ENCODE measurements around the gene CYP2A7. TPM values are rescaled to one million over a fixed set of nuclear protein-coding genes. Genes with fewer than 3 reads are reported as not detected.
"Not testable (repeated sequence)": the region's sequence is repeated elsewhere in the genome, so short reads cannot be mapped to it uniquely, and the experiment has no call there.

The CYP2A7 gene
- total RNA-seq, 1 donor from 2014 or later: not detected

DNA sequence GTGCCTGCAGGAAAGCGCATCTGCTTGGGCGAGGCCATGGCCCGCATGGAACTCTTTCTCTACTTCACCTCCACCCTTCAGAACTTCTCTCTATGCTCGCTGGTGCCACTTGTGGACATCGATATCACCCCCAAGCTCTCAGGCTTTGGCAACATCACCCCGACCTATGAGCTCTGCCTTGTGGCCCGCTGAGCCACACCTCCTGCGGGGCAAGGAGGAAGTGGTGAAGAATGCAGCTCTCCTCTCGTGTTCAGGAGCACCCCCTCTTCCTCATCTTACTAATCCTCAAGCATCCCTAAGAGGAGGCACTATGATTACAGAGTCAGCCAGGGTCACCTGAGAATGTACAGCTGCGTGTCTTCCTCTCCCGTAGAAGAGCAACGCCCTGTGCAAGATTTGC, 17.9 kb upstream of the CYP2A7 start:
- intact Hi-C loops (cut with micrococcal nuclease): not testable (repeated sequence)

DNA sequence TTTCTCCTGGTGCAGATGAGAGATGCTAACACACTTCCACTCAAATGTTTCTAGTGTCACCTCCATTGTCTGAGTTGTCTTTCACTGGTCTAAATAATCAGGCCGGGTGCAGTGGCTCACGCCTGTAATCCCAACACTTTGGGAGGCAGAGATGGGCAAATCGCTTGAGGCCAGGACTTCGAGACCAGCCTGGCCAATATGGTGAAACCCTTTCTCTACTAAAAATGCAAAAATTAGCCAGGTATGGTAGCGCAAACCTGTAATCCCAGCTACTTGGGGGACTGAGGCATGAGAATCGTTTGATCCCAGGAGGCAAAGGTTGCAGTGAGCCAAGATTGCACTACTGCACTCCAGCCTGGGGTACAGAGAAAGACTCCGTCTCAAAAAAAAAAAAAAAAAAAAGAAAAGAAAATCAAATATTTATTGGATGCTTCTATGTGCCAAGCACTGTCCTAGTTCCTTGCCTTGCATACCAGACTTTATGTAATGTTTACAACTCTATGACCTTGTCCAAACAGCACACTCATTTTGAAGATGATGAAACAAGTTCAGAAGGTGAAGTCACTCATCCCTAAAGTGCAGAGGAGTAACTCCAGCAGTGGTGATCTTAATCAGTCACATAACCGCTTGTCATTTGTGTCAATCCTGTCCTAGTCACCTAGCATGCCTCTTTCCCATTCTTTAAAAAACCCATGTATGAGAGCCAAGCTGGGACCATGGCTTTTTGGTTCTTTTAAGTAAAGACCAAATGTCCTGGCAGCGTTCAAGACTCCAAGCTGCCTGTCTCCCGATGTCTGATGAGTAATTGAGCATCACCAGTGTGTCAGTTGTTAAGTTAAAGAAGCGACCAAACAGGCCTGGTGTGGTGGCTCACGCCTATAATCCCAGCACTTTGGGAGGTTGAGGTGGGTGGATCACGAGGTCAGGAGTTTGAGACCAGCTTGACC, 15.1 kb upstream of the CYP2A7 start:
- intact Hi-C loops (cut with micrococcal nuclease): not testable (repeated sequence)

DNA sequence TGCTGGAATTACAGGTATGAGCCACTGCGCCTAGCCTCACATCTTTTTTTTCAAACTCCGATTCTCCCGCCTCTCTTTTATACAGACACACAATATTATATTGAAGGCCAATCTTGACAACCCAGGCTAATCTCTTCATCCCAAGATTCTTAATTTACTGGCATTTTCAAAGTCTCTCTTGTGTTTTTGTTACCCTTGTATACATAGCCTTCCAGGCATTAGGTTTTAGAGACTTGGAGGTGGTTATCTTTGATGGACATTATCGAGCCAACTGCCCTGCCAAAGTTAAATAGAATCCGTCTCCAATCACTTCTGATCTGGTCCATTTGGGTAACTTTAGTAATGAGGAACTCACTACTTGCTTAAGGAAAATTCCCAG, 14.4 kb upstream of the CYP2A7 start:
- intact Hi-C loops (cut with micrococcal nuclease): no loop called here

DNA sequence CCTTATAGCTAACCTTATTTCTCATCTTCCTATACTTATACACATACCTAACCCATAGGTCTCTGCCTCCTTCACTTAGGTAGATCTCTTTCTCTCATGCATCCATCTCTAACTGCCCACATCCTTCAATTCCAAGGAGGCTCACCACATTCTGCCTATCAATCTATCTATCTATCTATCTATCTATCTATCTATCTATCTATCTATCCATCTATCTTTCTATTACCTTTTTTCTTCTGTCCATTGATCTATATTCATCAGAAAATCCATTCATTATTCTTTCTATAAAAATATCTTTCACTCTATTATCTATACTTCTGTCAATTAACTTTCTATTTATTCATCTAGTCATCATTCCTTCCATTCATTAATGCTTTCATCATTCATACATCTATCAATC, 11.1 kb upstream of the CYP2A7 start:
- intact Hi-C loops (cut with micrococcal nuclease): no loop called here

DNA sequence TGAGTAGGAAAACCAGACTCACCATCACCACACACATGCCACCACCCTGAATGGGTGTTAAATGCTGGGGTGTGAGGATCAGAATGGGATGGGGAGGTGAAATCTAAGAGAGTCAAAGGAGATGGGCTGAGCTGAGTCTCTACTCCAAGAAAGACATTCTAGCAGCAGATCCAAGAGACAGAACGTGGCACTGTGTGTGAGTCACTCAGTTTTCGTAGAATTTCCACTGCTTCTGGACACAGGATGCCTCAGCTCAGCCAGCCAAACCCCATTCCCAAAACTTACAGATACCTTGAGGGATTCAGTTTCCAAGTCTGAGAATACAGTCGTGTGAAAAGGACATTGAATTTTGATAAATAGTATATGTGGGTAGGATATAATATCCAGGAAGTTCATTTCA, 7.3 kb upstream of the CYP2A7 start:
- intact Hi-C loops (cut with micrococcal nuclease): no loop called here

DNA sequence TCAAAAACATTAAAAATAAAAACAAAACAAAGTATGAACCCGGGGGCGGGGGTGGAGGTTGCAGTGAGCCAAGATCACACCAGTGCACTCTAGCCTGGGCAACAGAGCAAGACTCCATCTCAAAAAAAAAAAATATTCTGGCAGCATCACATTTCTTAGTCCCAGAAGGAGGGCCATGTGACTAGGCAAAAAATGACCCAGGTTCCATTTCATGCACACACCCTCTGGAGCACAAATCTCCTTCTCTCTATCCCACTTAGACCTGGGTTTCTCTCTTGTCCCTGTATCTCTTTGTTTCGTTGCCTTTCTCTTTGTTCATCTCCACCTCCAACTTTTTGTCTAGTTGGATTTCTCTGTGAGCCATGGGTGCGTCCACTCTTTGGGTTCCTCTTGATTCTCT, 6.2 kb upstream of the CYP2A7 start:
- intact Hi-C loops (cut with micrococcal nuclease): no loop called here

DNA sequence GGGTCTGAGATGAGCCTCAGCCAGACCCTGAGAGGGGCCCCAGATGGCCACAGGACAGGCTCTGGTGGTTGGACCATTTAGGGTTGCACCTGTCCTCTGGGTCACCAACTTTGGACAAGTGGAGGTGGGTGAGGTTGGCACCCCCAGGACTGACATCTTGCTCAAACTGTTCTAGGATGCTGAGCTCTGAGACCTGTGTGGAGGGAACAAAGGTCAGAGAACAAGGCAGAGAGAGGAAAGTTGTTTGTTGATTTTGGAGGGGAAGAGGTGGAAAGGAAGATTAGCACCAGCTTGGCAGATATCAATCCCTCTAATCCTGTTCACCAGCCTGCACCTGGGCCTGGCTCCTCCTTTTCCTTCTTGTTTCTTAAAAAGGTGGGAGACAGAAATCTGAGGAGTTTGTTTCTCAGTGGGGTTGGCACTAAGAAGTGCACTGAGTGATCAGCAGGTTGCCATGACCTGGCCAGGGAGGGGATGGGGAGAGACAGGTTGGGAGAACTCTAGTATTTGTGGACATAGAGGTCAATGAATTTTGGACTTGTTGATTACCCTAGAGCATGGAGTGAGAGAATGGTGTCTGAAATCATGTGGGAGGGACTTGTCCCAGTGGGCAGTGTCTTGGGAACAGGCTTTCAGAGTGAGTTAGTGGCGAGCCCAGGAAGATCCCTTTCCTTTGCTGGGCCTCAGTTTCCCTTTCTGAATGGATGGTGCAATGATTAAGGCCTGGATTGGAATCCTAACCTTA, 2.3 kb upstream of the CYP2A7 start:
- intact Hi-C loops (cut with micrococcal nuclease): not testable (repeated sequence)

DNA sequence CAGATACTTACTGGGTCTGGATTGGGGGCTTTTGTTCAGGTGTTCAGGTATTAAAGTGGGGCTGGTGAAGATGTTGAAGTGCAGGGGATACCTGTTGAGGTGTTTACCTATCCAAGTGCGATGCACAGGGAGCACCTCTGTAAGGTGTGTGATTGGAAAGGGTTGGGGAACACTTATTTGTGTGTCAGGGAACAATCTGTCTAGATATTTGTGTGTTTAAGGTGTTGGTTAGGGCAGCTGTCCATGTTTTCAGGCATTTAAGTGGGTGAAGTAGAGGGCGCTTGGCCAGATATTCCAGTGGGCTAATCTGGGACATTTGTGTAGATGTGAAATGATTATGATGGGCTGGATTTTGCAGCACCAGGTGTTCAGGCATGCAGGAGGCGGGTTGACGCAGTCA, 2.7 kb downstream of the CYP2A7 start:
- intact Hi-C loops (cut with micrococcal nuclease): not testable (repeated sequence)

DNA sequence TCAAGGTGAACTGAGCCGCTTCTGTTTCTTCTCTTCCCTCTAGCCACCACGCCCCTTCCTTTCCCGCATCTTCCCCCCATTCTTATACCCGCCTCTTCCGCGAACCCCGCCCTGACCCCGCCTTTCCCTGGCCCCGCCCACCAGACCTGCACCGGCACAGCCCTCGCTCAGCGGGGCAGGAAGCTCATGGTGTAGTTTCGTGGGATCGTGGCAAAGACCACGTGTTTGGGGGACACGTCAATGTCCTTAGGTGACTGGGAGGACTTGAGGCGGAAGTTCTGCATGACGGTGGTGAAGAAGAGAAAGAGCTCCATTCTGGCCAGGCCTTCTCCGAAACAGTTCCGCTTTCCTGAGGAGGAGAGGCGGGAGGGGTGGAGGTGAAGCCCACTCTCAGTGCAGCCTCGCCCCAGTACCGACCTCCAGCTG, 6.5 kb downstream of the CYP2A7 start:
- intact Hi-C loops (cut with micrococcal nuclease): not testable (repeated sequence)

DNA sequence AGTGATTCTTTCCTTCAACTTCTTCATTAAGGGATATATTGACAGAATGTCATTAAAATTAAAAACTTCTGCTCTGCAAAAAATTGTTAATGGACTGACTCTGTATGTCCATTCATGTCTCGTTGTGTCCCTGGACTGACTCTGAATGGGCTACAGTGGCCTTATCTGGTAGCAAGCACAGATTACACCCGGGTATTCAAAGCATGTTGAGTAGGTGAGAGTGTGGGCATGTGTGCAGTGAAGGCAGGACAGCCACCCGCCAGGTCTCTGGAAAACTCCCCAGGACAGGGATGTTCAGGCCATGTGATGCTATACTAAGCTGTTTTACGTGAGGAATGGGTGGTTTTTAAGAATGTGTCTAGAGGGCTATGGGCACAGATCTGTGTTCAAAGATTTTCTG, 7.2 kb downstream of the CYP2A7 start:
- intact Hi-C loops (cut with micrococcal nuclease): not testable (repeated sequence)

DNA sequence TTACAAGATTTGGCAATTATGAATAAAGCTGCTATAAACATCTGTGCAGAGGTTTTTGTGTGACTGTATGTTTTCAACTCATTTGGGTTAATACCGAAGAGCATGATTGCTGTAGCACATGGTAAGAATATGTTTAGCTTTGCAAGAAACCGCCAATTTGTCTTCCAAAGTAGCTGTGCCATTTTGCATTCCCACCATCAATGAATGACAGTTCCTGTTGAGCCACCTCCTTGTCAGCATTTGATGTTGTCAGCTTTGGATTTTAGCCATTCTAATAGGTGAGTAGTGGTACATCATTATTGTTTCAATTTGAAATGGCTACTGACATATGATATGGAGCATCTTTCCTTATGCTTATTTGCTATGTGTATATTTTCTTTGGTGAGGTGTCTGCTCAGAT, 8.2 kb downstream of the CYP2A7 start:
- intact Hi-C loops (cut with micrococcal nuclease): not testable (repeated sequence)

DNA sequence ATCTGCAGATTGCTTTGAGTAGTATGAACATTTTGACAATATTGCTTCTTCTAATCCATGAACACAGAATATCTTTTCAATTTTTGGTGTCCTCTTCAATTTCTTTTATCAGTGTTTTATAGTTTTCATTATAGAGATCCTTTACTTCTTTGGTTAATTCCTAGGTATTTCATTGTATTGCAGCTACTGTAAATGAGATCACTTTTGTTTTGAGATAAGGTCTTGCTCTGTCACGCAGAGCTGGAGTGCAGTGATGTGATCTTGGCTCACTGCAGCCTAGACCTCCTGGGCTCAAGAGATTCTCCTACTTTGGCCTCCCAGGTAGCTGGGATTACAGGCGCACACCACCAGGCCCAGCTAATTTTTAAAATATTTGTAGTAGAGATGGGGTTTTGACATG, 9.8 kb downstream of the CYP2A7 start:
- intact Hi-C loops (cut with micrococcal nuclease): no loop called here

DNA sequence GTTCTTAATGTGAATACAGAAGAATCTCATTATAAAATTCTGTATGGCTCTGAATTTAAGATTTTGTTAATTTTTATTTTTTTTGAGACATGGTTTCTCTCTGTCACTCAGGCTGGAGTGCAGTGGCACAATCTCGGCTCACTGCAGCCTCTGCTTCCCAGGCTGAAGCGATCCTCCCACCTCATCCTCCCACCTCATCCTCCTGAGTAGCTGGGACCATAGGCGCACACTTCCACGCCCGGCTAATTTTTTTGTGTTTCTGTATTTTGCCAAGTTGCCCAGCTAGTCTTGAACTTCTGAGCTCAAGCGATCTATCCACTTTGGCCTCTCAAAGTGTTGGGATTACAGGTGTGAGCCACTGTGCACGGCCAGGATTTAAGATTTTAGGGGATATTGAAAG, 14.3 kb downstream of the CYP2A7 start:
- intact Hi-C loops (cut with micrococcal nuclease): no loop called here

DNA sequence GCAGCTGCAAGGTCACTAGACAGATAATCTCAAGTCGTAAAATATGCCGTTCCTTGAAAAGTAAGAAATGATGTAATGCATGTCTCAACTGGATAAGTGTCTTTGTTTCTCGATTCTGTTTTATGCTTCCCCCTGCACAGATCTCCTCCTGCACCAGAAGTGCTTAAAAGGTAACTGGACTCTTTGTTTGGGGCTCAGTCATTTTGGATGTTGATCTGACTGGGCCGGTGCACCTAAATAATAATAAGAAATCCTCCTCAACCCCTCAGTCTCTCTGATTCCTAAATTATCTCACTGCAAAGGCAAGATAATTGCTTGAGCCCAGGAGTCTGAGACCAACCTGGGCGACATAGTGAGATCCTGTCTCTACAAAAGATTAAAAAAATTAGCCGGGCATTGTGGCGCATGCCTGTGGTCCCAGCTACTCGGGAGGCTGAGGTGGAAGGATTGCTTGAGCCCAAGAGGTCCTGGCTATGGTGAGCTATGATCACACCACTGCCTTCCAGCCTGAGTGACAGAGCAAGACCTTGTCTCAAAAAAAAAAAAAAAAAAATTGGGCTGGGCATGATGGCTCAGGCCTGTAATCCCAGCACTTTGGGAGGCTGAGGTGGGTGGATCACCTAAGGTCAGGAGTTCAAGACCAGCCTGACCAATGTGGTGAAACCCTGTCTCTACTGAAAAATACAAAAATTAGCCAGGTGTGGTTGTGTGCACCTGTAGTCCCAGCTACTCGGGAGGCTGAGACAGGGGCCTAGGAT, 17.1 kb downstream of the CYP2A7 start:
- intact Hi-C loops (cut with micrococcal nuclease): not testable (repeated sequence)

DNA sequence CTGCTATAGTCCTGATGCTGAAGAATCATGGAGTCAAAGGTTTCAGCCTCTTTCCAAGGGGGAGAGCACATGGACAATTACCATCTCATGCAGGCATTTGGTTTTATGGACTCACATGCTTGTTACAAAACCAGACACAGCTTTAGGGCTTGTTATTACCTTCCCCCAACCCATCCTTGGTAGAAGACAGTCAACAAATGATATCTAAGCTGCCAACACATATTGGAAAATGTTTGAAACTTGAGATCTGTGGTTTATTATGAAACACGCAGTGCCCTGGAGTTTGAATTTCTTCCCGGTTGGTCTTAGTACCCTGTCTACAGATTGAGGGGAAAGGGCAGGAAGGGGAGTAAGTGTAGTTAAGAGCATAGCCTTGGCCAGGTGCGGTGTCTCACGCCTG, 19.2 kb downstream of the CYP2A7 start:
- intact Hi-C loops (cut with micrococcal nuclease): no loop called here

DNA sequence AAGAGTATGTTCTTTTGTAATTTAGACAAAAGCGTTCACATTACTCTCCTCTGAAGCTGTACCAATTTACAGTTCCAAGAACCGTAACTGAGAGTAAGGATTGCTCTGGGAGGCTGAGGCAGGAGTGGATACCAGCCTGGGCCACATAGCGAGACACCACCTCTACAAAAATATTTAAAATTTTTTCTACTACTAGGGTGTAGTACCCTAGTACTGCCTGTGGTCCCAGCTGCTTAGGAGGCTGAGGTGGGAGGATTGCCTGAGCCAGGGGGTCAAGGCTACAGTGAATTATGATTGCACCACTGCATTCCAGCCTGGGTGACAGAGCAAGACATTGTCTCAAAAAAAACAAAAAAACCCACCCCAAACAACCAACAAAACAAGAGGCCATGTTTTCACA, 19.7 kb downstream of the CYP2A7 start:
- intact Hi-C loops (cut with micrococcal nuclease): no loop called here

DNA sequence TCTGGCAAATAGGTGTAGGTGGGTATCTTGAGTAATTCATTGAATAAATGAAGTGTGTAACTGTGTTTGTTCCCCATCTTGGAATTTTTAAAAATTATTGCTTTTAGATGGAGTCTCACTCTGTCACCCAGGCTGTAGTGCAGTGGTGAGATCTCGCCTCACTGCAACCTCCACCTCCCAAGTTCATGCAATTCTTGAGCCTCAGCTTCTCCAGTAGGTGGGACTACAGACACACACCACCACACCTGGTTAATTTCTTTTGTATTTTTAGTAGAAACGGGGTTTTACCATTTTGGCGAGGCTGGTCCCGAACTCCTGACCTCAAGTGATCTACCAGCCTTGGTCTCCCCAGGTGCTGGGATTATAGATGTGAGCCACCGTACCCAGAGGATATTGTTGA, 23.9 kb downstream of the CYP2A7 start:
- intact Hi-C loops (cut with micrococcal nuclease): no loop called here

DNA sequence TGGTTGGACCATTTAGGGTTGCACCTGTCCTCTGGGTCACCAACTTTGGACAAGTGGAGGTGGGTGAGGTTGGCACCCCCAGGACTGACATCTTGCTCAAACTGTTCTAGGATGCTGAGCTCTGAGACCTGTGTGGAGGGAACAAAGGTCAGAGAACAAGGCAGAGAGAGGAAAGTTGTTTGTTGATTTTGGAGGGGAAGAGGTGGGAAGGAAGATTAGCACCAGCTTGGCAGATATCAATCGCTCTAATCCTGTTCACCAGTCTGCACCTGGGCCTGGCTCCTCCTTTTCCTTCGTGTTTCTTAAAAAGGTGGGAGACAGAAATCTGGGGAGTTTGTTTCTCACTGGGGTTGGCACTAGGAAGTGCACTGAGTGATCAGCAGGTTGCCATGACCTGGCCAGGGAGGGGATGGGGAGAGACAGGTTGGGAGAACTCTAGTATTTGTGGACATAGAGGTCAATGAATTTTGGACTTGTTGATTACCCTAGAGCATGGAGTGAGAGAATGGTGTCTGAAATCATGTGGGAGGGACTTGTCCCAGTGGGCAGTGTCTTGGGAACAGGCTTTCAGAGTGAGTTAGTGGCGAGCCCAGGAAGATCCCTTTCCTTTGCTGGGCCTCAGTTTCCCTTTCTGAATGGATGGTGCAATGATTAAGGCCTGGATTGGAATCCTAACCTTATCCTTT, 29.4 kb downstream of the CYP2A7 start:
- intact Hi-C loops (cut with micrococcal nuclease): not testable (repeated sequence)

DNA sequence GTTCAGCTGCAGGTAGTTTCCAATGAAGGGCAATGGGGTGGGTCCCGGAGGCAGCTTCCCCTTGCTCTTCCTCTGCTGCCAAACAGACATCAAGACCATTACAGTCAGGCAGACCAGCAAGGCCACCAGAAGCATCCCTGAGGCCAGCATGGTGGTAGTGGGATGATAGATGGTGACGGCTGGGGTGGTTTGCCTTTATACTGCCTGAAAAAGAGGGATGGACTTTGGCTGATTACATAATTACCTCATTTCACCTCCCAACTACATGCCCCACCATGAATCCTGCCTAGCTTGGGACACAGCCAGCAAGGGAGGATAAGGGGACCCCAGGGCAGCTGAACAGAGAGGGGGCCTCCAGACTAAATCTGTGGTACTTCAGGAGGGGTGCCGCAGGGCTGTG, 31.8 kb downstream of the CYP2A7 start, which contains the start of gene CYP2A6:
CYP2A6 (minus strand) TSS at position 171 of the 400 bp plus-strand sequence; CDS start at position 150, 21 bp downstream.
- intact Hi-C loops (cut with micrococcal nuclease): not testable (repeated sequence)

DNA sequence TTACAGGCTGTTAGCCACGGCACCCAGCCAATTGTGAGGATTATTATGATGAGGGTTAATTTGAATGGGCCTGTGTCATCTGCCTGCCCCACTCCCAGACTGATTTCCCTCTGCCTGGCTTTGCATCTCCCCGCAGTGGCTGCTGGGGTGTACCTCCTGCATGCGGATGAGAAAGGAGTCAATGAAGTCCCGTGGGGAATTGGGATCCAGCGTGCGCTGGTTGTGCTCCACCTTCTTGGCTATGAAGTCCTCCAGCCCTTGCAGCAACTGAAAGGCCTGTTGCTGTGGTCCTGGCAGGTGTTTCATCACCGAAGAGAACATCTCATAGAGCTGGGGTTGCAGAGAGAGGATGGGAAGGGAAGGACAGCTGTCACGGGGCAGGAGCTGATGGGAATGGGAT, 35.3 kb downstream of the CYP2A7 start:
- intact Hi-C loops (cut with micrococcal nuclease): not testable (repeated sequence)

DNA sequence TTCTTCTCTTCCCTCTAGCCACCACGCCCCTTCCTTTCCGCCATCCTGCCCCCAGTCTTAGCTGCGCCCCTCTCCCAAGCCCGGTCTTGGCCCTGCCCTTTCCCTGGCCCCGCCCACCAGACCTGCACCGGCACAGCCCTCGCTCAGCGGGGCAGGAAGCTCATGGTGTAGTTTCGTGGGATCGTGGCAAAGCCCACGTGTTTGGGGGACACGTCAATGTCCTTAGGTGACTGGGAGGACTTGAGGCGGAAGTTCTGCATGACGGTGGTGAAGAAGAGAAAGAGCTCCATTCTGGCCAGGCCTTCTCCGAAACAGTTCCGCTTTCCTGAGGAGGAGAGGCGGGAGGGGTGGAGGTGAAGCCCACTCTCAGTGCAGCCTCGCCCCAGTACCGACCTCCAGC, 38.4 kb downstream of the CYP2A7 start:
- intact Hi-C loops (cut with micrococcal nuclease): not testable (repeated sequence)
